B cell (primary cell): ENCODE data around the gene PPP6R3. TPM values are rescaled to one million over a fixed set of nuclear protein-coding genes. Genes with fewer than 3 reads are reported as not detected.

Experiments used
- ATAC-seq: fragments of 200-7000 bp; cut with Tn5 transposase; one replicate; pipeline ENCODE4 v1.10.0; 2021; ENCODE audit warnings: low read depth, mild to moderate bottlenecking, moderate number of reproducible peaks, moderate library complexity
- CTCF ChIA-PET: fragments of 350-600 bp; sonication (Branson Sonifier 250); formaldehyde crosslinking; loops from one replicate; lab custom pipeline; 2021; ENCODE audit warnings: antibody characterized with exemption, inconsistent platforms; lab: Charles Lee
- POLR2A ChIA-PET: fragments of 350-600 bp; sonication (Branson Sonifier 250); formaldehyde crosslinking; loops from one replicate; lab custom pipeline; 2021; ENCODE audit warnings: antibody characterized with exemption; lab: Charles Lee
- DNase-seq: peaks from one replicate; pipeline ENCODE4 v3.0.0; 2013
- H2AFZ ChIP-seq: 2 replicates; pipeline ENCODE4 v1.6.1; 2012; ENCODE audit warnings: mild to moderate bottlenecking, low read depth, low read length; ENCODE audit not compliant: insufficient read depth, poor library complexity, severe bottlenecking
- H3K27ac ChIP-seq, 2 donors: 1 replicate in 1 of 2; 2 replicates in 1 of 2; pipeline ENCODE4 v1.5.1; 2012 to 2013; ENCODE audit warnings: low read length in 2 of 2, mild to moderate bottlenecking in 2 of 2, moderate library complexity in 1 of 2
- H3K27me3 ChIP-seq, 4 experiments: fragments of 200-600 bp in 1 of 4; sonication (generic) in 1 of 4; replicated peaks in 1 of 4; 1 replicate in 2 of 4; 2 replicates in 2 of 4; pipeline versions ENCODE4 v1.6.1 to v1.7.0; 2013 to 2016; ENCODE audit warnings: low read length in 3 of 4, mild to moderate bottlenecking in 2 of 4, mixed read lengths in 1 of 4, moderate library complexity in 1 of 4; ENCODE audit not compliant: insufficient read depth in 4 of 4, control insufficient read depth in 3 of 4; ENCODE audit errors: control extremely low read depth in 1 of 4
- H3K36me3 ChIP-seq, 2 experiments: replicated peaks in 1 of 2; 1 replicate in 1 of 2; 2 replicates in 1 of 2; pipeline versions ENCODE4 v1.6.1 to v1.7.1; 2013; ENCODE audit warnings: low read length in 1 of 2; ENCODE audit not compliant: insufficient read depth in 2 of 2, control insufficient read depth in 1 of 2; ENCODE audit errors: control extremely low read depth in 1 of 2, extremely low read depth in 1 of 2
- H3K4me1 ChIP-seq, 2 donors: fragments of 200-600 bp in 1 of 2; sonication (generic) in 1 of 2; 1 replicate in 1 of 2; 2 replicates in 1 of 2; pipeline versions ENCODE4 v1.5.1 to v1.6.1; 2013 to 2017; ENCODE audit warnings: low read length in 2 of 2; ENCODE audit not compliant: control insufficient read depth in 2 of 2, insufficient read depth in 2 of 2
- H3K4me2 ChIP-seq: replicated peaks from 2 replicates; pipeline ENCODE3; 2012; ENCODE audit warnings: mild to moderate bottlenecking, low read depth, low read length; ENCODE audit not compliant: poor library complexity, severe bottlenecking
- H3K4me3 ChIP-seq, 5 experiments: fragments of 200-600 bp in 1 of 5; sonication (generic) in 1 of 5; 1 replicate in 3 of 5; 2 replicates in 2 of 5; pipeline versions ENCODE4 v1.5.1 to v1.7.0; 2011 to 2016; ENCODE audit warnings: low read length in 4 of 5, mild to moderate bottlenecking in 4 of 5, low read depth in 2 of 5, control low read depth in 1 of 5, moderate library complexity in 1 of 5; ENCODE audit not compliant: insufficient read depth in 1 of 5; ENCODE audit errors: control extremely low read depth in 1 of 5, extremely low read depth in 1 of 5
- H3K79me2 ChIP-seq: fragments of 200-600 bp; sonication (generic); one replicate; pipeline ENCODE4 v1.6.0; 2016; ENCODE audit warnings: low read length; ENCODE audit not compliant: control insufficient read depth, insufficient read depth
- H3K9ac ChIP-seq: fragments of 200-600 bp; sonication (generic); 2 replicates; pipeline ENCODE4 v1.6.1; 2017; ENCODE audit warnings: mild to moderate bottlenecking, low read length, moderate library complexity
- H3K9me3 ChIP-seq, 3 donors: one replicate each; pipeline versions ENCODE4 v1.6.1 to v1.7.1; 2013; ENCODE audit warnings: low read length in 2 of 3; ENCODE audit not compliant: control insufficient read depth in 2 of 3, insufficient read depth in 1 of 3; ENCODE audit errors: control extremely low read depth in 1 of 3
- H4K20me1 ChIP-seq: 2 replicates; pipeline ENCODE4 v1.6.0; 2012; ENCODE audit warnings: mild to moderate bottlenecking, low read length; ENCODE audit not compliant: insufficient read depth, control insufficient read depth, poor library complexity, severe bottlenecking
- H3K27ac Mint-ChIP-seq: one replicate; pipeline ENCODE4 v1.8.0; 2021; ENCODE audit warnings: mixed read lengths
- H3K27me3 Mint-ChIP-seq: one replicate; pipeline ENCODE4 v1.8.0; 2021; ENCODE audit warnings: mixed read lengths
- H3K4me1 Mint-ChIP-seq: one replicate; pipeline ENCODE4 v1.8.0; 2021; ENCODE audit warnings: mixed read lengths
- H3K4me3 Mint-ChIP-seq: one replicate; pipeline ENCODE4 v1.8.0; 2021; ENCODE audit warnings: mixed read lengths
- H3K9me3 Mint-ChIP-seq: one replicate; pipeline ENCODE4 v1.8.0; 2022; ENCODE audit warnings: mixed read lengths; ENCODE audit not compliant: insufficient read depth
- EZH2 ChIP-seq: IDR thresholded peaks from 2 replicates; pipeline ENCODE4 v1.6.1; 2012; ENCODE audit warnings: borderline replicate concordance, low read depth, mild to moderate bottlenecking, moderate library complexity, low read length; ENCODE audit not compliant: insufficient read depth, poor library complexity, severe bottlenecking
- WGBS: methylation state at CpG from one replicate; pipeline ENCODE4 v1.1.5; 2013; ENCODE audit warnings: missing lambda C conversion rate; ENCODE audit not compliant: insufficient coverage; 5-methylcytosine and 5-hydroxymethylcytosine counted together
- intact Hi-C: fragments of 100-400 bp; cut with micrococcal nuclease; formaldehyde crosslinking; loops from one replicate; pipeline ENCODE4 v1.10.0; 2022
- polyA plus RNA-seq: library from polyadenylated mRNA; depleted of rRNA; stranded (reverse); fragments of >200 nt; gene quantifications from 2 replicates; pipeline ENCODE4 v1.2.3, GENCODE V29; 2012
- total RNA-seq, 2 donors: library from RNA; stranded (reverse); fragments of 120-200 nt in 1 of 2; gene quantifications; 1 replicate in 1 of 2; 2 replicates in 1 of 2; pipeline versions ENCODE4 v1.2.3 to v1.2.4, GENCODE V29; 2013 to 2022
- TF ChIP-seq, protein P1 (sequence below): fragments of 200-600 bp; IDR thresholded peaks from one replicate; pipeline ENCODE4 v1.8.0; 2022; ENCODE audit warnings: antibody characterized with exemption, mild to moderate bottlenecking

The PPP6R3 gene
- total and polyA plus RNA-seq, 2 donors (not counting 1 experiment from before 2014, with no cell fraction given) = 48.5 to 159 TPM

DNA sequence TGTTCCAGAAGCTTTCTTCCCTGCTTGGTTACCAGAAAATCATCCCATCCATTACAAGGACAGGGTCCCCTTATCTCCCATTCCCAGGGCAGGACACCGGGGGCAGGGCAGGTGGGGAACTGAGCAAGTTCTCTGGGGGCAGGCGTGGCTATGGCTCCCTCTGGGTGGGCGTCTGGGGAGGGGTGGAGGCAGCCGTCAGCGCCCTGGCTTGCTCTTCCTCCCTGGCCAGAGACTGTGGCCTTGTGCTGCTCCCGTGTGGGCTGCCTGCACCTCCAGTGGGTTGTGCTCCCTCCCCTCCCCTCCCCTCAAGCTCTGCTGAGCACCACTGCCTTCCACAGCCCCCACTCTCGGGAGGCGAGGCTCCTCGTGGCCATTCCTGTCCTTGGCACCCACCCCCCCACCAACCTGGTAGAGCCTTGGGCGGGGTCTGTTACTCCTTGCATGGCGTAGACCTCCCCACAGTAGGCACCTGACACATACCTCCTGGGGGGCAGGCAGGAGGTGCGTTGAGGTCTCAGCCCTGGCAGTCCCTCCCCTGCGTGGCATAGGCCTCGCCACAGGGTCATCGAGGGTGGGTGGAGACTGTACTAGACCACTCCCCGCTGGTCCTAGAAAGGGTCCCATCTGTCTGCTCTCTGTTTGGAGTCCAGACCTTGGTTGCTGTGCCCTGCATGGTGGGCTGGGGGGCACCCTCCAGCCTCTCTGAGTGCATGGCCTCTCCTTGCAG, 24.2 kb upstream of the PPP6R3 start:
- Mint-ChIP-seq H3K9me3 (no peaks in the 10 kb centered on the region), H3K4me3 (no peak overlapping the region), H3K27me3 (no peaks in the 10 kb centered on the region), H3K27ac (no peak overlapping the region), H3K4me1 (peaks cover 13% of the 10 kb centered on the region)
- Histone ChIP-seq H3K9ac (no peak overlapping the region), H3K4me2 (no peak overlapping the region), H3K4me1 (peaks cover 3 to 11% of the 10 kb centered on the region in 2 donors), H2AFZ (no peak overlapping the region), H3K36me3 (no peaks in the 10 kb centered on the region), H3K4me3 (no peak overlapping the region), H3K9me3 (peaks cover 0 to 4% (median 0%) of the 10 kb centered on the region in 3 donors), H3K27ac (no peak overlapping the region), H4K20me1 (no peaks in the 10 kb centered on the region), H3K79me2 (no peaks in the 10 kb centered on the region), H3K27me3 (no peaks in the 10 kb centered on the region)
- TF ChIP-seq, protein P1, sequence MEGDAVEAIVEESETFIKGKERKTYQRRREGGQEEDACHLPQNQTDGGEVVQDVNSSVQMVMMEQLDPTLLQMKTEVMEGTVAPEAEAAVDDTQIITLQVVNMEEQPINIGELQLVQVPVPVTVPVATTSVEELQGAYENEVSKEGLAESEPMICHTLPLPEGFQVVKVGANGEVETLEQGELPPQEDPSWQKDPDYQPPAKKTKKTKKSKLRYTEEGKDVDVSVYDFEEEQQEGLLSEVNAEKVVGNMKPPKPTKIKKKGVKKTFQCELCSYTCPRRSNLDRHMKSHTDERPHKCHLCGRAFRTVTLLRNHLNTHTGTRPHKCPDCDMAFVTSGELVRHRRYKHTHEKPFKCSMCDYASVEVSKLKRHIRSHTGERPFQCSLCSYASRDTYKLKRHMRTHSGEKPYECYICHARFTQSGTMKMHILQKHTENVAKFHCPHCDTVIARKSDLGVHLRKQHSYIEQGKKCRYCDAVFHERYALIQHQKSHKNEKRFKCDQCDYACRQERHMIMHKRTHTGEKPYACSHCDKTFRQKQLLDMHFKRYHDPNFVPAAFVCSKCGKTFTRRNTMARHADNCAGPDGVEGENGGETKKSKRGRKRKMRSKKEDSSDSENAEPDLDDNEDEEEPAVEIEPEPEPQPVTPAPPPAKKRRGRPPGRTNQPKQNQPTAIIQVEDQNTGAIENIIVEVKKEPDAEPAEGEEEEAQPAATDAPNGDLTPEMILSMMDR = no peak
- no peak for TF ChIP-seq EZH2
- intact Hi-C loops = no loop called here
- no peak for DNase-seq
- CTCF ChIA-PET = no interaction called here
- ATAC-seq = no peak
- WGBS = 84% methylated on average over 15 of the region's 16 CpGs
- POLR2A ChIA-PET = no interaction called here
